Mesodermal cell (in vitro differentiated cells): ENCODE results near the gene BRINP2.

Experiments used
- H3K27ac ChIP-seq: 2 replicates; pipeline ENCODE4 v1.7.0; 2013; ENCODE audit warnings: mild to moderate bottlenecking, low read depth, low read length, moderate library complexity; ENCODE audit not compliant: severe bottlenecking
- H3K36me3 ChIP-seq: 2 replicates; pipeline ENCODE4 v1.7.1; 2013; ENCODE audit warnings: mild to moderate bottlenecking, low read length, moderate library complexity; ENCODE audit not compliant: control insufficient read depth, insufficient read depth
- H3K4me1 ChIP-seq: one replicate; pipeline ENCODE4 v1.7.1; 2013; ENCODE audit warnings: mild to moderate bottlenecking, low read length; ENCODE audit not compliant: insufficient read depth, control insufficient read depth, poor library complexity, severe bottlenecking
- H3K4me3 ChIP-seq: 2 replicates; pipeline ENCODE4 v1.7.0; 2013; ENCODE audit warnings: low read length, control low read depth, mild to moderate bottlenecking; ENCODE audit not compliant: insufficient read depth, poor library complexity, severe bottlenecking; ENCODE audit errors: extremely low read depth
- H3K9me3 ChIP-seq: 2 replicates; pipeline ENCODE4 v1.7.1; 2013; ENCODE audit warnings: mild to moderate bottlenecking, low read length, moderate library complexity; ENCODE audit not compliant: control insufficient read depth
- WGBS, 2 experiments: methylation state at CpG; one replicate each; pipeline ENCODE4 v1.1.5; 2013; ENCODE audit warnings: missing lambda C conversion rate in 2 of 2; ENCODE audit not compliant: insufficient coverage in 2 of 2; 5-methylcytosine and 5-hydroxymethylcytosine counted together

The BRINP2 gene

GRCh38 chr1:177171536-177172123 lies 872 bp downstream of the BRINP2 start:
- H3K27ac ChIP-seq, result no peak overlapping the region
- H3K36me3 ChIP-seq, result no peaks in the 10 kb centered on the region
- WGBS, 2 experiments, result 17 to 27% methylated on average over 5 to 7 of the region's 8 CpGs
- H3K9me3 ChIP-seq, result no peaks in the 10 kb centered on the region
- no peak overlapping the region for H3K4me3 ChIP-seq
- H3K4me1 ChIP-seq, result no peaks in the 10 kb centered on the region

- 38 to 89% methylated on average over 1 to 2 of the region's 3 CpGs for WGBS, 2 experiments
- Histone ChIP-seq H3K36me3 (no peaks in the 10 kb centered on the region), H3K4me1 (no peaks in the 10 kb centered on the region), H3K27ac (no peak overlapping the region), H3K4me3 (no peak overlapping the region), H3K9me3 (no peaks in the 10 kb centered on the region)
Observed at GRCh38 chr1:177172272-177172671, 1.5 kb downstream of the BRINP2 start.

- no peaks in the 10 kb centered on the region for H3K36me3 ChIP-seq
- H3K4me1 ChIP-seq, result no peaks in the 10 kb centered on the region
- H3K9me3 ChIP-seq, result no peaks in the 10 kb centered on the region
- WGBS, 2 experiments, result 100% methylated on average over 1 of the region's 3 CpGs
- H3K4me3 ChIP-seq, result no peak overlapping the region
- no peak overlapping the region for H3K27ac ChIP-seq
Observed at GRCh38 chr1:177172866-177173265, 2.1 kb downstream of the BRINP2 start.

GRCh38 chr1:177173976-177174375 lies 3.2 kb downstream of the BRINP2 start:
- Histone ChIP-seq H3K4me1 (no peaks in the 10 kb centered on the region), H3K36me3 (no peaks in the 10 kb centered on the region), H3K9me3 (no peaks in the 10 kb centered on the region), H3K27ac (no peak overlapping the region), H3K4me3 (no peak overlapping the region)
- WGBS, 2 experiments, result 86 to 100% methylated on average over 1 of the region's 2 CpGs

GRCh38 chr1:177174921-177175634 lies 4.3 kb downstream of the BRINP2 start:
- Histone ChIP-seq H3K4me3 (no peak overlapping the region), H3K36me3 (no peaks in the 10 kb centered on the region), H3K27ac (no peak overlapping the region), H3K4me1 (no peaks in the 10 kb centered on the region), H3K9me3 (no peaks in the 10 kb centered on the region)
- 75 to 86% methylated on average over 4 of the region's 6 CpGs for WGBS, 2 experiments

GRCh38 chr1:177181280-177181630 lies 10.5 kb downstream of the BRINP2 start:
- whole genome bisulfite sequencing, 2 experiments, result 5 to 7% methylated on average over 3 to 4 of the region's 13 CpGs
- H3K4me3 ChIP-seq, result peak overlapping the region; percentile 16
- no peak overlapping the region for H3K27ac ChIP-seq
- H3K9me3 ChIP-seq, result no peaks in the 10 kb centered on the region
- no peaks in the 10 kb centered on the region for H3K4me1 ChIP-seq
- no peaks in the 10 kb centered on the region for H3K36me3 ChIP-seq

- Histone ChIP-seq H3K36me3 (no peaks in the 10 kb centered on the region), H3K27ac (no peak overlapping the region), H3K9me3 (no peaks in the 10 kb centered on the region), H3K4me1 (no peaks in the 10 kb centered on the region), H3K4me3 (peak overlapping the region; percentile 16)
- 0% methylated on average over 24 to 25 of the region's 32 CpGs for WGBS, 2 experiments
Observed at GRCh38 chr1:177181631-177182291, 11.0 kb downstream of the BRINP2 start.

- Histone ChIP-seq H3K4me1 (no peaks in the 10 kb centered on the region), H3K27ac (no peak overlapping the region), H3K36me3 (no peaks in the 10 kb centered on the region), H3K4me3 (no peak overlapping the region), H3K9me3 (no peaks in the 10 kb centered on the region)
- WGBS, 2 experiments, result no CpG with 5 or more reads among the region's 2 CpGs
Observed at GRCh38 chr1:177183836-177184235, 13.1 kb downstream of the BRINP2 start.

GRCh38 chr1:177185209-177185608 lies 14.5 kb downstream of the BRINP2 start:
- Histone ChIP-seq H3K9me3 (no peaks in the 10 kb centered on the region), H3K36me3 (no peaks in the 10 kb centered on the region), H3K4me1 (no peaks in the 10 kb centered on the region), H3K4me3 (no peak overlapping the region), H3K27ac (no peak overlapping the region)
- no CpG with 5 or more reads among the region's 5 CpGs for WGBS, 2 experiments

- Histone ChIP-seq H3K36me3 (no peaks in the 10 kb centered on the region), H3K4me3 (no peak overlapping the region), H3K9me3 (no peaks in the 10 kb centered on the region), H3K27ac (no peak overlapping the region), H3K4me1 (no peaks in the 10 kb centered on the region)
- WGBS, 2 experiments, result no CpG with 5 or more reads among the region's 2 CpGs
Observed at GRCh38 chr1:177186639-177187038, 15.9 kb downstream of the BRINP2 start.
